ENCODE measurements around the gene SERINC3.

Gene SERINC3

DNA sequence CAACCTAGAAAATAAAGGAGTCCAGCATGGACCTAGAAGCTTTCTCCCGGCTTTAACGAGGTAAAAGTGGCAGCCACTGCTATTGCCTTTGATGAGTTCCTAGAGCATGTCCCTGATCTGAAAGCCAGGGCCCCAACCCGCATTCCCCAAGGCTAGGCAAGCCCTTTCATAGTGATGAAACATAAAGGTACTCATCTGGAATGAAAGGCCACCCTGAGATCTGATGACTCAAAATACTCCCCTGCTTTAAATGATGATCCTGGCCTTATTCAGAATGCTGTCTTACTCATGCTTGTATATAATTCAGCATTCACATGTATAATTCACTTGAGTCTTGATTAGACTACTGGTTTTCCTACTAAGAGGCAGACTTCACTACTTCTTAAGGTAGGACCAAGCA lies 24.9 kb downstream of the SERINC3 start:
- TF ChIP-seq, protein P1, sequence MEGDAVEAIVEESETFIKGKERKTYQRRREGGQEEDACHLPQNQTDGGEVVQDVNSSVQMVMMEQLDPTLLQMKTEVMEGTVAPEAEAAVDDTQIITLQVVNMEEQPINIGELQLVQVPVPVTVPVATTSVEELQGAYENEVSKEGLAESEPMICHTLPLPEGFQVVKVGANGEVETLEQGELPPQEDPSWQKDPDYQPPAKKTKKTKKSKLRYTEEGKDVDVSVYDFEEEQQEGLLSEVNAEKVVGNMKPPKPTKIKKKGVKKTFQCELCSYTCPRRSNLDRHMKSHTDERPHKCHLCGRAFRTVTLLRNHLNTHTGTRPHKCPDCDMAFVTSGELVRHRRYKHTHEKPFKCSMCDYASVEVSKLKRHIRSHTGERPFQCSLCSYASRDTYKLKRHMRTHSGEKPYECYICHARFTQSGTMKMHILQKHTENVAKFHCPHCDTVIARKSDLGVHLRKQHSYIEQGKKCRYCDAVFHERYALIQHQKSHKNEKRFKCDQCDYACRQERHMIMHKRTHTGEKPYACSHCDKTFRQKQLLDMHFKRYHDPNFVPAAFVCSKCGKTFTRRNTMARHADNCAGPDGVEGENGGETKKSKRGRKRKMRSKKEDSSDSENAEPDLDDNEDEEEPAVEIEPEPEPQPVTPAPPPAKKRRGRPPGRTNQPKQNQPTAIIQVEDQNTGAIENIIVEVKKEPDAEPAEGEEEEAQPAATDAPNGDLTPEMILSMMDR (IDR thresholded peaks at IDR 0.05; ENCODE audit: low read depth, low read length): no peak
- no peaks in the 10 kb centered on the region for H3K9me3 ChIP-seq (ENCODE audit: severe bottlenecking)
- no peak overlapping the region for H3K4me3 ChIP-seq (ENCODE audit: low read depth, low read length)
- no peaks in the 10 kb centered on the region for H3K27me3 ChIP-seq (ENCODE audit: insufficient read depth, low read depth, severe bottlenecking)
- no peak for DNase-seq
- no peak overlapping the region for H3K27ac ChIP-seq
- H3K36me3 ChIP-seq: peaks cover 47% of the 10 kb centered on the region

DNA sequence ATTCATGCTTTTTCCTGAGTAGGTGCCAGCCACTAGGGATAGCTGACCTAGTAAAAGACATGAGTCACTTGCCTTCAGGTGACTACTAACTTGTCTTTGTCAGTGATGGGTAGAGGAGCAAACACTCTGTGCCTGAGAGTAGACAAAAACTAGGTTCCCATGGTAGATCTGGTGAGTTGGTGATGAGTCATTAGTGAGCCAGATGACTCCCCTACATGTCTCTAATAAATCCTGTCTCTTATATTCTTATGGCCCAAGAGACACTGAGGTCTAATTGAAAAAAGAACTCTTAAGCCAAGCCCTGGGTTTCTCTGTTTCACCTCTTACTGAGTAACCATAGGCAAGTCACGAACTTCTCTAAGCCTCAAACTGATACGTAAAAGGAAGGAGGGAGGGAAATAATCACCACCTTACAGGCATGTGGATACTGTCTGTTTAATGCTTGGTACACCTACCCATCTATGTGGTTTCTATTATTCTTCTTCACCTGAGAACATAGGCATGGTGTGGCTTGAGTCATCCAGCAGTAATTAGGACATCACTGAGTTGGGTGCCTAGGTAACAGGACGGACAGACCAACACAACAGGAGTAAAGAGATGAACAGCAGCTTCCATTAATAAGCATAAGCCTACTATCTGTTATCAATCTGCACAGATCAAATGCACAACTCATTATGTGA lies 25.9 kb downstream of the SERINC3 start:
- Histone ChIP-seq H3K4me3 (ENCODE audit: low read depth, low read length) (no peak overlapping the region), H3K27ac (no peak overlapping the region), H3K36me3 (peaks cover 45% of the 10 kb centered on the region), H3K9me3 (ENCODE audit: severe bottlenecking) (no peaks in the 10 kb centered on the region), H3K27me3 (ENCODE audit: insufficient read depth, low read depth, severe bottlenecking) (no peaks in the 10 kb centered on the region)
- TF ChIP-seq, protein P1 (IDR thresholded peaks at IDR 0.05; ENCODE audit: low read depth, low read length): no peak
- no peak for DNase-seq

DNA sequence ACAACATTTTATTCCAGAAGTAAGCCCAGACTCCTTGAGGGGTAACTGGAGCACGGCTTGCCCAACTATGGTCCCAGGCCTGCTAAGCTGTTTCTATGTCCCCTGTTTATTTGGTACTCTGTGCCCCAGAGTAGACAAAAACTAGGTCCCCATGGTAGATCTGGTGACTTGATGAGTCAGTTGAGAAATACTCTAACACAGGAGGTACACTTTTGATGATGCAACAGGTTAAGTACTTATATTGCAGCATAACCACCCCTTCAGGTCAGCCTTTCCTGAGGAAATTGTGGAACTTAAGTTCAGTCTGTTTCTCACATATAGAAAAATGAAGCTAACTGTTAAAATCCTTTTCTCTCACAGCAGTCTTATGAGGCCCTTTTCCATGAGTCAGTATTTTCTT lies 26.6 kb downstream of the SERINC3 start:
- H3K9me3 ChIP-seq (ENCODE audit: severe bottlenecking): no peaks in the 10 kb centered on the region
- DNase-seq: no peak
- TF ChIP-seq, protein P1 (IDR thresholded peaks at IDR 0.05; ENCODE audit: low read depth, low read length): no peak
- no peak overlapping the region for H3K27ac ChIP-seq
- peaks cover 41% of the 10 kb centered on the region for H3K36me3 ChIP-seq
- H3K27me3 ChIP-seq (ENCODE audit: insufficient read depth, low read depth, severe bottlenecking): no peaks in the 10 kb centered on the region
- H3K4me3 ChIP-seq (ENCODE audit: low read depth, low read length): no peak overlapping the region

- Histone ChIP-seq H3K36me3 (peaks cover 43% of the 10 kb centered on the region), H3K27me3 (ENCODE audit: insufficient read depth, low read depth, severe bottlenecking) (no peaks in the 10 kb centered on the region), H3K4me3 (ENCODE audit: low read depth, low read length) (no peak overlapping the region), H3K27ac (no peak overlapping the region), H3K9me3 (ENCODE audit: severe bottlenecking) (no peaks in the 10 kb centered on the region)
- no peak for DNase-seq
- TF ChIP-seq, protein P1 (IDR thresholded peaks at IDR 0.05; ENCODE audit: low read depth, low read length): no peak
Measured at GRCh38 chr20:44494681-44495080, 27.2 kb downstream of the SERINC3 start.

- Histone ChIP-seq H3K27ac (no peak overlapping the region), H3K4me3 (ENCODE audit: low read depth, low read length) (no peak overlapping the region), H3K36me3 (peaks cover 47% of the 10 kb centered on the region), H3K9me3 (ENCODE audit: severe bottlenecking) (no peaks in the 10 kb centered on the region), H3K27me3 (ENCODE audit: insufficient read depth, low read depth, severe bottlenecking) (no peaks in the 10 kb centered on the region)
- TF ChIP-seq, protein P1 (IDR thresholded peaks at IDR 0.05; ENCODE audit: low read depth, low read length): no peak
- DNase-seq: no peak
Measured at GRCh38 chr20:44494266-44494665, 27.6 kb downstream of the SERINC3 start.
